IMR-90 (cell line): ENCODE results near the gene NCOR1. TPM values are rescaled to one million over a fixed set of nuclear protein-coding genes. Genes with fewer than 3 reads are reported as not detected.
"Not testable (repeated sequence)": the region's sequence is repeated elsewhere in the genome, so short reads cannot be mapped to it uniquely, and the experiment has no call there.

Experiments used
- ATAC-seq: fragments of 200-7000 bp; cut with Tn5 transposase; 2 replicates; pipeline ENCODE4 v1.9.1; 2020; ENCODE audit warnings: low read depth, mild to moderate bottlenecking, moderate library complexity
- BruUV-seq: library from RNA; stranded (reverse); fragments of 400-500 nt; replicated peaks from 2 replicates; lab custom pipeline; 2021; lab: Mats Ljungman, UMichigan
- CTCF ChIA-PET: fragments of 300-600 bp; formaldehyde crosslinking; extraction: SDS; loops from one replicate; lab custom pipeline; 2021; ENCODE audit warnings: antibody characterized with exemption; lab: Yijun Ruan, JAX
- POLR2A ChIA-PET: fragments of 300-600 bp; sonication (Branson Sonifier 250); formaldehyde crosslinking; loops from one replicate; lab custom pipeline; 2022; ENCODE audit warnings: antibody characterized with exemption; ENCODE audit not compliant: unreplicated experiment; lab: Charles Lee
- DNase-seq: peaks from one replicate; pipeline ENCODE4 v3.0.0; 2013
- H2AFZ ChIP-seq: replicated peaks from 2 replicates; pipeline ENCODE3; 2013; ENCODE audit warnings: low read length, mild to moderate bottlenecking; ENCODE audit not compliant: poor library complexity
- H2AK5ac ChIP-seq: 2 replicates; pipeline ENCODE4 v1.6.1; 2013; ENCODE audit warnings: low read depth, low read length, inconsistent platforms
- H2AK9ac ChIP-seq: replicated peaks from 2 replicates; pipeline ENCODE3; 2013; ENCODE audit warnings: mild to moderate bottlenecking, low read depth, low read length, moderate library complexity; ENCODE audit not compliant: poor library complexity
- H2BK120ac ChIP-seq: 2 replicates; pipeline ENCODE4 v1.6.1; 2013; ENCODE audit warnings: low read depth, low read length, inconsistent platforms
- H2BK15ac ChIP-seq: 3 replicates; pipeline ENCODE4 v1.6.1; 2013; ENCODE audit warnings: low read depth, low read length, inconsistent platforms
- H2BK20ac ChIP-seq: 2 replicates; pipeline ENCODE4 v1.6.1; 2013; ENCODE audit warnings: low read depth, mild to moderate bottlenecking, inconsistent platforms, low read length, moderate library complexity
- H2BK5ac ChIP-seq: 2 replicates; pipeline ENCODE4 v1.6.1; 2013; ENCODE audit warnings: mild to moderate bottlenecking, low read depth, low read length, inconsistent platforms; ENCODE audit not compliant: poor library complexity, severe bottlenecking
- H3K14ac ChIP-seq: replicated peaks from 2 replicates; pipeline ENCODE4 v1.6.1; 2013; ENCODE audit warnings: low read depth, low read length, inconsistent platforms
- H3K18ac ChIP-seq: 2 replicates; pipeline ENCODE4 v1.6.1; 2013; ENCODE audit warnings: low read depth, low read length, control low read depth
- H3K23ac ChIP-seq: 2 replicates; pipeline ENCODE4 v1.6.1; 2013; ENCODE audit warnings: low read depth, low read length, inconsistent platforms
- H3K27ac ChIP-seq: 2 replicates; pipeline ENCODE4 v1.5.1; 2013; ENCODE audit warnings: mild to moderate bottlenecking, control low read depth, low read length; ENCODE audit not compliant: insufficient read depth
- H3K27me3 ChIP-seq: 2 replicates; pipeline ENCODE4 v1.6.1; 2013; ENCODE audit warnings: low read length; ENCODE audit not compliant: control insufficient read depth, insufficient read depth
- H3K36me3 ChIP-seq: 2 replicates; pipeline ENCODE4 v1.6.1; 2013; ENCODE audit warnings: low read length, mixed read lengths; ENCODE audit not compliant: control insufficient read depth, insufficient read depth
- H3K4ac ChIP-seq: 2 replicates; pipeline ENCODE4 v1.6.1; 2013; ENCODE audit warnings: low read depth, low read length, inconsistent platforms
- H3K4me1 ChIP-seq: 2 replicates; pipeline ENCODE4 v1.6.1; 2013; ENCODE audit warnings: low read length, mixed read lengths; ENCODE audit not compliant: control insufficient read depth, insufficient read depth
- H3K4me2 ChIP-seq: 2 replicates; pipeline ENCODE4 v1.6.1; 2013; ENCODE audit warnings: low read depth, mild to moderate bottlenecking, control low read depth, low read length, moderate library complexity
- H3K4me3 ChIP-seq: 2 replicates; pipeline ENCODE4 v1.5.1; 2013; ENCODE audit warnings: low read depth, mild to moderate bottlenecking, control low read depth, low read length, moderate library complexity; ENCODE audit not compliant: insufficient read depth
- H3K56ac ChIP-seq: 2 replicates; pipeline ENCODE4 v1.6.1; 2013; ENCODE audit warnings: low read length, inconsistent platforms; ENCODE audit not compliant: insufficient read depth; ENCODE audit errors: extremely low read depth
- H3K79me1 ChIP-seq, 2 experiments: 2 replicates each; pipeline ENCODE4 v1.6.1; 2013; ENCODE audit warnings: low read length in 2 of 2, inconsistent platforms in 1 of 2, low read depth in 1 of 2
- H3K9ac ChIP-seq: 2 replicates; pipeline ENCODE4 v1.6.1; 2013; ENCODE audit warnings: low read depth, low read length, control low read depth
- H3K9me1 ChIP-seq: 2 replicates; pipeline ENCODE4 v1.6.1; 2013; ENCODE audit warnings: low read length, inconsistent platforms; ENCODE audit not compliant: insufficient read depth
- H3K9me3 ChIP-seq: 2 replicates; pipeline ENCODE4 v1.6.1; 2013; ENCODE audit warnings: low read length; ENCODE audit not compliant: control insufficient read depth, insufficient read depth
- H4K20me1 ChIP-seq: 2 replicates; pipeline ENCODE4 v1.6.1; 2013; ENCODE audit warnings: low read length, inconsistent platforms; ENCODE audit not compliant: insufficient read depth
- H4K5ac ChIP-seq: 2 replicates; pipeline ENCODE4 v1.6.1; 2013; ENCODE audit warnings: mild to moderate bottlenecking, low read depth, low read length, control low read depth
- H4K8ac ChIP-seq, 2 experiments: 2 replicates each; pipeline ENCODE4 v1.6.1; 2013; ENCODE audit warnings: low read depth in 2 of 2, low read length in 2 of 2, control low read depth in 1 of 2, inconsistent platforms in 1 of 2
- H4K91ac ChIP-seq: 2 replicates; pipeline ENCODE4 v1.6.1; 2013; ENCODE audit warnings: low read depth, low read length, inconsistent platforms; ENCODE audit not compliant: insufficient read depth
- MAFK ChIP-seq: IDR thresholded peaks from 2 replicates; pipeline ENCODE4 v1.6.1; 2012; ENCODE audit warnings: low read depth, low read length, improper control_type of control experiment
- NFE2L2 ChIP-seq: fragments of 150-350 bp; IDR thresholded peaks from 2 replicates; pipeline ENCODE4 v1.6.1; 2016; ENCODE audit warnings: low read depth, mild to moderate bottlenecking, low read length
- RAD21 ChIP-seq: IDR thresholded peaks from 2 replicates; pipeline ENCODE4 v1.6.1; 2012; ENCODE audit warnings: low read length, improper control_type of control experiment
- SMC3 ChIP-seq: fragments of 150-350 bp; IDR thresholded peaks from 2 replicates; pipeline ENCODE4 v1.6.1; 2016; ENCODE audit warnings: low read depth, mild to moderate bottlenecking, antibody characterized with exemption, low read length, moderate library complexity
- WGBS, 2 experiments: methylation state at CpG; one replicate each; pipeline versions ENCODE4 v1.1.5 to v1.1.7; 2013; ENCODE audit warnings: missing lambda C conversion rate in 2 of 2; ENCODE audit not compliant: insufficient read length in 1 of 2; ENCODE audit errors: extremely low coverage in 2 of 2; 5-methylcytosine and 5-hydroxymethylcytosine counted together
- dilution Hi-C: fragments of 300-500 bp; cut with HindIII; formaldehyde crosslinking; loops from one replicate; pipeline ENCODE4 v1.14.3; 2018; ENCODE audit warnings: low sequenced_read_pairs; ENCODE audit not compliant: unreplicated experiment
- in situ Hi-C: fragments of 300-500 bp; cut with MboI; formaldehyde crosslinking; loops from 3 replicates; pipeline ENCODE4 v1.14.3; 2019; ENCODE audit warnings: low sequenced_read_pairs, inconsistent platforms, mixed read lengths
- intact Hi-C: fragments of 100-400 bp; cut with micrococcal nuclease; formaldehyde crosslinking; loops from 2 replicates; pipeline ENCODE4 v1.10.0; 2022
- polyA plus RNA-seq, 3 experiments: library from polyadenylated mRNA; depleted of rRNA; stranded (reverse); fragments of >200 nt; gene quantifications; 2 replicates each; pipeline ENCODE4 v1.2.3, GENCODE V29; 2012; ENCODE audit warnings: low replicate concordance in 1 of 3
- total RNA-seq: library from RNA; depleted of rRNA; stranded (reverse); fragments of >200 nt; gene quantifications from 2 replicates; pipeline ENCODE4 v1.2.3, GENCODE V29; 2012
- TF ChIP-seq, protein P1 (sequence below): conservative IDR thresholded peaks from 2 replicates; pipeline ENCODE4 v1.5.1; 2012; ENCODE audit warnings: mild to moderate bottlenecking, low read depth, low read length, improper control_type of control experiment

The NCOR1 gene
- total and polyA plus RNA-seq, 2 of the 4 experiments (the other 2 are of a cell fraction) = 54.5 to 80.3 TPM

DNA sequence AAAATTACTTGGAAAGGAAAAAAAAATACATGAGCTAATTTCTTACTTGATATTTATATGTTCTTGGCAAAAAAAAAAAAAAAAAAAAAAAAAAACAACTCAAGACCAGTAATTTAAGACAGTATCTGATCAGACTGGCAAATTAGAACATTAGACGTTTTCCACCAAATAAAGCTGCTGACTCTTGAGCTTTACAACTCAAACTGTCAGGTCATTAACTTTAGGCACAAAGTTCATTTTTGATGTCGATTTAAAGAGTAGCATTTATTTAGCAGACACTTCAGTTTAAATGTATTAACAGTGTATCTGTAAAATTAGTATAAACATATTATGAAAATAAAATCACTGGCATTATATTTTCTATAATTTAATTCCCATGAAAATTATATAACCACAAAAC, 66.7 kb downstream of the NCOR1 start:
- H3K18ac ChIP-seq = no peak overlapping the region
- no peaks in the 10 kb centered on the region for H3K4me1 ChIP-seq
- H2BK15ac ChIP-seq = no peak overlapping the region
- H4K20me1 ChIP-seq = no peaks in the 10 kb centered on the region
- no peak overlapping the region for H4K91ac ChIP-seq
- no peak overlapping the region for H3K4me2 ChIP-seq
- H3K23ac ChIP-seq = no peak overlapping the region
- H3K9ac ChIP-seq = no peak overlapping the region
- no peak overlapping the region for H4K8ac ChIP-seq
- in situ Hi-C loops (no loop called here), intact Hi-C loops (no loop called here), dilution Hi-C loops (no loop called here)
- DNase-seq = no peak
- H2BK5ac ChIP-seq = no peak overlapping the region
- no TSS peak for BruUV-seq
- ChIA-PET POLR2A (no interaction called here), CTCF (interaction anchor here (0.7 kb wide), 1 partner anchor 13 kb away, joined by 3 read pairs; no protein-coding TSS in a partner anchor)
- H3K79me1 ChIP-seq = peaks cover 7 to 18% of the 10 kb centered on the region in 2 experiments; a peak in 3 of 4 replicates
- no peak overlapping the region for H2AFZ ChIP-seq
- no peak overlapping the region for H3K14ac ChIP-seq
- H3K27ac ChIP-seq = no peak overlapping the region
- no peak overlapping the region for H3K4me3 ChIP-seq
- peaks cover 30% of the 10 kb centered on the region for H3K36me3 ChIP-seq
- no peak overlapping the region for H3K4ac ChIP-seq
- no peak overlapping the region for H3K56ac ChIP-seq
- no peaks in the 10 kb centered on the region for H3K27me3 ChIP-seq
- no peak overlapping the region for H2BK20ac ChIP-seq
- H3K9me1 ChIP-seq = peaks cover 7% of the 10 kb centered on the region; the same call in 1 of the 2 replicates
- no peak overlapping the region for H2BK120ac ChIP-seq
- no peak overlapping the region for H4K5ac ChIP-seq
- WGBS, 2 experiments = no CpG with 5 or more reads among the region's 2 CpGs
- TF ChIP-seq RAD21 (no peak), NFE2L2 (no peak), SMC3 (no peak), MAFK (no peak)
- TF ChIP-seq, protein P1, sequence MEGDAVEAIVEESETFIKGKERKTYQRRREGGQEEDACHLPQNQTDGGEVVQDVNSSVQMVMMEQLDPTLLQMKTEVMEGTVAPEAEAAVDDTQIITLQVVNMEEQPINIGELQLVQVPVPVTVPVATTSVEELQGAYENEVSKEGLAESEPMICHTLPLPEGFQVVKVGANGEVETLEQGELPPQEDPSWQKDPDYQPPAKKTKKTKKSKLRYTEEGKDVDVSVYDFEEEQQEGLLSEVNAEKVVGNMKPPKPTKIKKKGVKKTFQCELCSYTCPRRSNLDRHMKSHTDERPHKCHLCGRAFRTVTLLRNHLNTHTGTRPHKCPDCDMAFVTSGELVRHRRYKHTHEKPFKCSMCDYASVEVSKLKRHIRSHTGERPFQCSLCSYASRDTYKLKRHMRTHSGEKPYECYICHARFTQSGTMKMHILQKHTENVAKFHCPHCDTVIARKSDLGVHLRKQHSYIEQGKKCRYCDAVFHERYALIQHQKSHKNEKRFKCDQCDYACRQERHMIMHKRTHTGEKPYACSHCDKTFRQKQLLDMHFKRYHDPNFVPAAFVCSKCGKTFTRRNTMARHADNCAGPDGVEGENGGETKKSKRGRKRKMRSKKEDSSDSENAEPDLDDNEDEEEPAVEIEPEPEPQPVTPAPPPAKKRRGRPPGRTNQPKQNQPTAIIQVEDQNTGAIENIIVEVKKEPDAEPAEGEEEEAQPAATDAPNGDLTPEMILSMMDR = no peak
- ATAC-seq = no peak
- H2AK9ac ChIP-seq = no peak overlapping the region
- no peak overlapping the region for H2AK5ac ChIP-seq
- no peaks in the 10 kb centered on the region for H3K9me3 ChIP-seq

GRCh38 chr17:16145319-16145890, 69.9 kb downstream of the NCOR1 start:
- H3K4me2 ChIP-seq, H3K9me1 ChIP-seq, H4K5ac ChIP-seq, dilution Hi-C loops, H2AFZ ChIP-seq, H3K27me3 ChIP-seq, BruUV-seq, H3K27ac ChIP-seq, ATAC-seq, CTCF ChIA-PET, H4K91ac ChIP-seq, H2BK120ac ChIP-seq, H2BK15ac ChIP-seq, intact Hi-C loops, H3K56ac ChIP-seq, H2BK5ac ChIP-seq, H3K9me3 ChIP-seq, DNase-seq, H3K14ac ChIP-seq, H4K8ac ChIP-seq, H2BK20ac ChIP-seq, POLR2A ChIA-PET, H3K18ac ChIP-seq, H2AK9ac ChIP-seq, H3K9ac ChIP-seq, H3K4ac ChIP-seq, H3K23ac ChIP-seq, H3K4me1 ChIP-seq, H4K20me1 ChIP-seq, in situ Hi-C loops, H3K4me3 ChIP-seq, H2AK5ac ChIP-seq: not testable (repeated sequence)
- peaks cover 14 to 19% of the 10 kb centered on the region in 2 experiments; a peak in 3 of 4 replicates for H3K79me1 ChIP-seq
- H3K36me3 ChIP-seq = peaks cover 31% of the 10 kb centered on the region
- 92% methylated on average over 5 of the region's 40 CpGs; no CpG with 5 or more reads in 1 of the 2 experiments for WGBS, 2 experiments
